Middle frontal gyrus (tissue), 1 donor: ENCODE measurements around the gene PALD1.
A peak's percentile ranks its signal among the peaks of the same experiment; 100 is the strongest.

Source experiments
- DNase-seq: peaks from one replicate; pipeline ENCODE4 v3.0.0-alpha.2; 2015; ENCODE audit warnings: low spot score; ENCODE audit errors: extremely low spot score

The PALD1 gene

GRCh38 chr10:70457759-70458305, 20.7 kb upstream of the PALD1 start:
- DNase-seq: no peak

- DNase-seq: no peak
Measured at GRCh38 chr10:70458329-70459060, 20.1 kb upstream of the PALD1 start.

GRCh38 chr10:70459061-70459773, 19.4 kb upstream of the PALD1 start:
- no peak for DNase-seq

DNA sequence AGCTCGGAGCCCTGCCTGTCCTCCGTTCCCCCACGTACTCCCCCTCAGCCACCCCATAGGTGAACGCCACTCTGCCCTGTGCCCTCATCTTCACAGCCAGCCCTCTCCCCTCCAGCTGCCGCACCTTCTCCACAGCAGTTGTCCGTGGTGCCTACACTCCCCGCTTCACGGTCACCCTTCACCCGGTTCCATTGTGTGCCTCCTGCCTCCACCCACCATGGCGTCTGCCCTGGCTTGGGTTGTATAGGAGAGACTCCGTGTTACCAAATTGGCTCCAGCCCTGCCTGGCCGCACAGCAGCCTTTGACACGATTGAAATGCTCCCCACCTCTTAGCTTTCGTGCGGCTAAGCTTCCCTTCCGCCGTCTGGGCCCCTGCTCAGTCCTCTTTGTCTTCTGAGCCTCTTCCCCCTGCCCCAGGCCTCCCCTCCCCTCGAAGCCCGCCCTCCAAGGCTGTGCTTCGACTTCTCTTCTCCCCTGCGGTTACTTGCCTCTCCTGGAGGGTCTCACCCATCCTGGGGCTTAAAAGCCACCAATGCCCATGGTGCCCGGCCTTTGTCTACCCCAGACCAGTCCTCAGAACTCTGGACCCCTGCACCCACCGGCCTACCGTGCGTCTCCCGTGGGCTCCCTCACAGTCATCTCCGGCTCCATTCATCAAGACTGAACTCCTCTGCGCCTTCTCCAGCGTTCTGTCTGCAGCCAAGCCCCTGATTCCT, 18.6 kb upstream of the PALD1 start:
- no peak for DNase-seq

DNA sequence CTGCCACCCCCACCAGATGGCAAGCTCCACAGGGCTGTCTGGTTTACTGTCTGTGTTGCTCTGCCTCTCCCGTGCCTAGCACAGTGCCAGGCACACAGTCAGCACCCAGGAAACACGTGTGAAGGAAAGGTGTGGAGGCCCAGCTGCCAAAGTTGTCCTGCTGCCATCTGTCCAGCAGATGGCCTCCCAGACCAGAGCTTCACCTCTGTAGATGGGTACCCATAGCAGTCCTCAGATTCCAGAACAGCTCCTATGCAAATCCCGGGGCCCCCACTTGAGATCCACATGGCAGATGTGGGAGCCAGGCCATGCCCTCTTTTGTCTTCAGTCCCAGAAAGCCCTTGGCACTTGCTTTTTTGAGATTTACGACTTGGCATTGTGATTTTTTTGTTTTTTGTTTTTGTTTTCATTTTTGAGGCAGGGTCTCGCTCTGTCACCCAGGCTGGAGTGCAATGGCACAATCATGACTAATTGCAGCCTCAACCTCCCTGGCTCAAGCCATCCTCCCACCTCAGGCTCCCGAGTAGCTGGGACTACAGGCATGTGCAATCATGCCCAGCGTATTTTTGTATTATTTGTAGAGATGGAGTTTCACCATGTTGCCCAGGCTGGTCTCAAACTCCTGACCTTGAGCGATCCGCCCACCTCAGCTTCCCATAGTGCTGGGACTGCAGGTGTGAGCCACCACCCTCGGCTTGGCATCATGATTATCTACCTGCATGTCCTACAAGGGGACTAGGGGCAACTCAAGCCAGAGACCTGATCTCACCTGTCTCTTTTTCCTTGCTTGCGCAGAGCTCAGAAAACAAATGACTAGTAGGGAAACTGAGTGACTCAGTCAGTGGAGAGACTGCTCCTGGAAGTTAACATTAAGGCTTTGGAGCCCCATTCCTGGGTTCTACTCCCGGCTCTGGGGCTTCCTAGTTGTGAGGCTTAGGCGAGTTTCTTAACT, 16.9 kb upstream of the PALD1 start:
- DNase-seq: peak; percentile 28

DNA sequence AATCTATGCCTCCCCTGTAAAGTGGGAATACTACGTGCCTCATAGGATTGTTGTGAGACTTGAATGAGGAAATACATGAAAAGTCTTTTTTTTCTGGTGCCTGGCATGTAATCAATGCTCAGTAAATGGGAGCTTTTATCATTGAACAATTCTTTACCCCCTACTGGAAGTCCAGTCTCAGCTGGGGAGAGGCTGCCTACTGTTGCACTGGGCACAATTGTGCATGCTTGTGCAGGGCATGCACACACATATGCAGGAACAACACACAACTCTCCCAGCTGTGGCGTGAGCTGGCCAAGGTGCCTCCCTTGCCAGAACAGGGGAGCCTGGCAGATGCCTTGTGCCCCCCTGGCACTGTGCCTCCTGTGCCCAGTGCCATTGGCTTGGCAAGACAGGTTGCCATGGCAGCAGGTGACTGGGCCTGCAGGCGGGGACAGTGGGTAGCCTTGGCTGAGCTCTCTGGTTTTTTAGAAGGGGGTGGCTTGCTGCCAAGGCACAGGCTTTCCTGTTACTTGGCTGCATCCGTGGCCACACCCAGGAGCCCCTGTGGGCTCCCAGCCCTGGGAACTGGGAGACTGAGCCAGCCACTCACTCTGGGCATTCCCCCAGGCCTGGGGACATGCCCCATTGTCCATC, 16.1 kb upstream of the PALD1 start:
- peak; percentile 64 for DNase-seq

DNA sequence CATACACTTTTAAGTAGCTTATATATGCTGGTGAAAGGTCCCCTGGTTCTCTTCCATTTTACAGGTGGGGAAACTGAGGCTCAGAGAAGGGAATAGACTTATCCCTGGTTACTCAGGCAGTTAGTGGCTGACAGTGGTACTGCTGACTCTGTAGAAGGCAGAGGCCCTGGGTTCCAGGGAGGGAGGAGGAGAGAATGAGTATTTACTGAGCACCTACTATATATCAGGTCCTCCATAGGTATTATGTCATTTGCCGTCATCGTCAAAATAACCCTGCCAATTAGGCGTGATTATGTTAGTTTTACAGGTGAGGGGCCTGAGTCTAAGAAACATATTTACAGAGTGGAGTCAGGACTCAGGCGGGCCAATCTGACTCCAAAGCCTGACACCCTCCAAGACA, 13.3 kb upstream of the PALD1 start:
- no peak for DNase-seq

DNA sequence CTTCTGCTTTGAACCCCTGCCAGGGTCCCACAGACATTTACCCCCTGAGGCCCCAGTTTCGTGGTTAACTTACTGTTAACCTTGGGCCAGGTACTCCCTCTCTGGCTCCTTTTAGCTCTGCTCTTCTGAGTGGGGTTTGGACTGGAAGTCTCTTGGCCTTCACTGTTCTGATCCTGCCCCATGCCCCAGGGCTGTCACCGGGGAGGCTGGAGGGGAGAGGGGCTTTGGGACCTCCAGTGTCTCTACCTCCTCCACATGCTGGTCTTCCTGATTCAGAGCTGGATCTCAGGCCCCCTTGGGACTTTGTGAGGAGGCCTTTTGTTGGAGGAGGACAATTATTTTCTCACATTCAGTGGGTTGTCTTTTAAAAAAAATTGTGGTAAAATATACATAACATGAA, 12.7 kb upstream of the PALD1 start:
- no peak for DNase-seq

DNA sequence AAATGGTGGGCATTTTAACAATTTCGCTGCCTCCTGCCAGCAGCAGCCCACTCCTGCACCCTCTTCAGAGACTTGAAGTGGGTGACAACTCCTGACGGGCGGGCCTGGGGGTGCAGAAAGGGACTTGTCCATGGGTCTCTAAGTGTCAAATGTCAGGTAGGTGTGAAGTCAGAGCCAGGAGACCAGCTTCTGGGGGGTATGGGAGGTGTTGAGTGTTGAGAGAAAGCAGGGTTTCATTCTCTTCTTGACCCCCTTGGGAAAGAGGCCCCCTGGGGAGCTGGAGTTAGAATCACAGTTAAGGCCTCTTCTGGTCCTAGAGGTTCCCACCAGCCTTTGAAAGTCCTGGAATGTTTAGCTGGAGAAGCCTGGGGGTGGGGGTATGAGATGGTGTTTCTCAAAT, 11.6 kb upstream of the PALD1 start:
- no peak for DNase-seq

GRCh38 chr10:70472799-70473454, 5.6 kb upstream of the PALD1 start:
- no peak for DNase-seq

- DNase-seq: no peak
Measured at GRCh38 chr10:70474780-70475179, 3.8 kb upstream of the PALD1 start.

DNA sequence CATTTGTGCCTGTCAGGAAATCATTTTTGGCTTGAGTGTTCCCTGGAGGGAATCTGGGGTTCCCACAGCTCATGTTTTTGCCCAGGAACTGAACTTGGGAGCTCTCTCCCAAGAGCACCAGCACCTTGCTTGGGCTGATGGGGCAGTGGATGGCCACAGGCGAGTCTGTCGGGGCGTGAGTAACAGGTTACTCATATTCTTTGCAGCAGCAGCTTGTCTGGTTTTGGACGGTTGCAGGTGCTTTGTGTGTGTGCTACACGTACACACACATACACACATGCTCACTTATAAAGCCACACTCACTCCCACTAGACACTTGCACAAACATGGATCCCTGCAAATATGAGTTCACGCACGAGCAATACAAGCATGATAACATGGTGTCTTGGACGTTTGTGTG, 2.9 kb upstream of the PALD1 start:
- DNase-seq: no peak

DNA sequence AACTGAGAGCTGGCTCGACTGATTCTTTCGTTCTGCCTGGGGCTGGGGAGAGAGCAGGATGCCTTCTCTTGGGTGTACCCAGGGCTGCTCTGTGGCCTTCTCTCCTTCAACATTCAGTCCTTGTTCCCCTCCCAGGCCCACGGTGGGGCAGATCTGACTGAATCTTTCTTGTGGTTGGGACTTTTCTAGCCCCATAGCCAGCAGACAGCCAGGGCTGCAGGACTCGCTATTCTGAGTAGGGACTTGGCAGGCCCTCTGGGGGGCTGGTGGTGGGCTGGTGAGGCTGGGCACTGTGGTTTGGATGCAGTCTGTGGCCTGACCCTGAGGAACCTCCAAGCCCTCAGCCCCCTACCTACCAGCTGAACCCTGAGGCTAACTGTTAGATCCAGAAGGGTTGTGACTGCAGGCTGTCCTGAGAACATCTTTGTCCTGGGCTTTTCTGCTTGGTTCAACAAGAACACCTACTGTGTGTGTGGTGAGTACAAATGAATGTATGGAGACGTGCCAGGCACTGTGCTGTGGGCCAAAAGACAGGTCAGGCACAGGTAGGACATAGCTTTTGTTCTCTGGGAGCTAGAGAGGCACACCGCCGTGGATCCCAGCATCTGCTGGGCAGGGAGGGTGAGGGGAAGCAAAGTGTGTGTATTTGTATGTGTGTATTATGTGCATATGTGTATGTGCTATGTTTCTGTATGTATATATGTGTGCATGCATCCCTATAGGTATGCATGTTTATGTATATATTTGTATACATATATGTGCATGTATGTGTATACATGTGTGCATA, 2.1 kb upstream of the PALD1 start:
- no peak for DNase-seq

DNA sequence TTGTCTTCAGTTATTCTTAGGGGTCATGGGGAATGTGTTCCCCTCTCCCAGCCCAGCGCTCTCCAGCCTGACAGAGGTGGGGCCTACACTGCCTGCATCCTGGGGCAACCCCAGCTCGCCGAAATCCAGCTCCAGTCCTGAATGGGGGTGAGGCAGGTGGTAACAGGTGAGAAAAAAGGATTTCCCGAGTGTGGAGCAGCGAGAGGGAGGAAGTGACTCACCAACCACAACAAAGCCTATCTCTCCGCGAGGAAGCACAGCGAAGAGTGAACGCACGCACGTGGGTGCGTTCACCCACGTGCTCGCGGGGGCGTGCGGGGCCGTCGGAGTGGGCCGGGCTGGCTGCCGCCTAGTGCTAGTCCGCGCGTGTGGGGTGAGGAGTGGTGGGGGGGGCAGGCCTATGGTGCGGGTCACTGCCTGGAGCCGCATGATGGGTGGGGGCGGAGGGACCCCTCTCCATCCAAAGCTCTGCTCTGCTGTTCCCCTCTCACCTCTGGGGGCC, 855 bp upstream of the PALD1 start:
- no peak for DNase-seq

DNA sequence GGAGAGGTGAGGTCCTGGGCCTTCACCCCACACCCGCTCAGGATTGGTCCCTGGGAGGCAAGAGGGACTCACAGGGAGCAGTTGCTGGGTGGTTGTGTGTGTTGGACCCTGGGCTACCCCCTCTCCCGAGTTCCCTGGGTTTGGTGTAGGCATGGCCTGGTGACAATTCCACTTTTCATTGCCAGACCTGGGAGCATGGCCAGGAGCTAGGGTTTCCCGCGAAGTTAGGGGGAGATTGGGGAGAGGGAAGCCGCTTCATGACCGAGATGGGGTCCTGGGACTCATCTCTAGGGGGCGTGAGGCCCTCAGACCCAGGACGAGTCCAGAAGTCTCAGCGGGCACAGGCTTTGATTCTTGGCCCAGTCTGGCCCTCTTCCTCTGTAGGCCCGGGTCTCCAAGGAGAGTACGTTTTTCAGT, 606 bp downstream of the PALD1 start:
- DNase-seq: no peak

DNA sequence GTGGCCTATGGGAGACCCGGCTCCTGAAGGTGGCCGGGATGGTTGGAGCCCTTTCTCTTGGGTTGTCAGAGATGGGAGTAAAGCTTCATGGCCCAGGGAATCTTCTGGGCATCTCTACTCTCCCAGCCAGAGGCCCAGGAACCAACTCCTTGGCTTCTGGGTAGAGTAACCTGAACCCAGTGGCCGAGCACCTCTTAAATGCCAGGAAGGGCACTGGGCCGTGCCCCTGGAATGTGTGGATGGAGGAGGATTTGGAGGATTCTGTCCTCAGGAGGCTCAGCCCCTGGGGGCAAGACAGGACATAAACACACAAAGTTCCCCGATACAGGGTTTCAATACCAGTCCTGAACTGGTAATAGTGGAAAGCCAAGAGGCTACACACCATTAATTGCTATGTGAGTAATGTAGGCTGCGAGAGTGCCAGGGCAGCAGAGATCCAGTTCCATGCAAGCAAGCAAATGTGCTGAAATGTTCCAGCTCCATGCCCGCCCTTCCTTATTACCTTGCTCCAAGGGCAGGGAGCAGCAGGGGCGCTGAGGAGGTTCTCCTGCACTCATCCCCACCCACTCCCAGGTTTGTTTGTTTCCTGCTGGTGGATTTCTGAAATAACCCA, 1.2 kb downstream of the PALD1 start:
- no peak for DNase-seq

- no peak for DNase-seq
Measured at GRCh38 chr10:70480239-70480861, 1.8 kb downstream of the PALD1 start.

- no peak for DNase-seq
Measured at GRCh38 chr10:70481105-70481504, 2.5 kb downstream of the PALD1 start.
